HG02798 (cell line): ENCODE measurements around the gene PTRH1.
A peak's percentile ranks its signal among the peaks of the same experiment; 100 is the strongest.

Experiments
- ATAC-seq: cut with Tn5 transposase; IDR thresholded peaks from one replicate; pipeline ENCODE4 v1.9.1; 2021; ENCODE audit warnings: mild to moderate bottlenecking; ENCODE audit not compliant: unreplicated experiment, poor library complexity

PTRH1 gene

DNA sequence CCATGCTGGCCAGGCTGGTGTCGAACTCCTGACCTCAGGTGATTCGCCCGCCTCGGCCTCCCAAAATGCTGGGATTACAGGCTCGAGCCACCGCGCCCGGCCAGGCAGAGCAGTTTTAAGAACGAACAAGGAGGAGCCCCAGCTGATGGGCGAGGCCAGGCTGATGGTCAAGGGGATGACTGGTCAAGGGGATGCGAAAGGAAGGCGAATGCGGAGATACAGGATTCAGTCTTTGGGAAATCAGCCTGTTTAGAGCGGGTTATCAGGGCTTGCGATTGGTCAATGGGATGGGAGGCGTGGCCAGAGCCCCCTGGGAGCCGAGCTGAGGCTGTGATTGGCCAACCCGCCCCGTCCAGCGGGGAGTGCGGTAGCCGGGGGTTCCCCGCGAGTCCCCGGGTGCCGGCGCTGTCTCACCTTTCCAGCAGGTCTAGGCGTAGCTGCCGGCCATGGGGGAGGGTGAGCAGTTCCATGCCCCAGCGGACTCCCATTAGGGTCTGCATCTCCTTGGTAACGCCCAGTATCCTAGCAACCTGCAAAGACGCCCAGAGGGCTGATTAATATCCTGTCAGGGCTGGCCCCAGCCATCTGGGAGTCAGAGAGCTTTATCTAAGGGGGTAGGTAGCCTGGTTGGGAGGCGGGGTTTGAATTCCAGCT lies 27.1 kb upstream of the PTRH1 start:
- no peak for ATAC-seq

GRCh38 chr9:127741831-127742434 lies 26.5 kb upstream of the PTRH1 start:
- no peak for ATAC-seq

- ATAC-seq, result no peak
Observed at GRCh38 chr9:127739614-127740330, 24.3 kb upstream of the PTRH1 start.

- no peak for ATAC-seq
Observed at GRCh38 chr9:127738666-127739065, 23.2 kb upstream of the PTRH1 start.

GRCh38 chr9:127735530-127736185 lies 20.2 kb upstream of the PTRH1 start:
- ATAC-seq, result peak; percentile 1

DNA sequence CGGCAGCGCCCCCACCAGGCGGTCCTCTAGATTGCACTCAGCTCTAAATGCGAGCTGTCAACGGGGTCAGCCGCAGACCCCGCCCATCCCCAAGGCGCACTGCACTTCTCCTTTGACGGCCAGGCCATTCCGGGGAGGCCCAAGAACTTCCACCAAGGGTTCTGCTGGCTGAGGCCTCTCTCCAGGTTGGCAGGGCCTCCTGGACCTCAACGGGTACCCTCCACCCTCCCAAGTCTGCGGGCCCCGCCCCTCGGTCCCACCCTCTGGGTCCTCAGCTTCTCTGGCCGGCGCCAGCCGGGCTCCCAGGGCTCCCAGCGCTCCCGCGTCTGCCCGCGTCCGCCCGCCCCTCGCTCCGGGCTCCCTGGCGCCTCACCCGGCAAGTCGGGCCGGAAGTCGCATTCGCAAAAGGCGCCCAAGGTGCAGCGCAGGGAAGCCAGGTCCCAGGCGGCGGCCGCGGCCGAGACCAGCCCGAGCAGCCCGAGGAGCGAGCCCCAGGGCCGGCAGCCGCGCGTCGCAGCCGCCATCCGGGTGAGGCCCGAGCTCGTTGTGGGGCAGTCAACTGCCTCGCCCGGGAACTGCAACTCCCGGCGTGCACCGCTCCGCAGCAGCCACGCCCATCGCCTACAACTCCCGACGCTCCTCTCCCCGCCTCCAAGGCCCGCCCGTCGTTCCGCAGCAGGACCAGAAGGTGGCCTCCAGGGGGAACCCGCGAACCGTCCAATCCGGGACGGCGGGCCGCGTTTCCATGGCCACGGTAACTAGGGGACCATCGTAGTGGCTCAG lies 19.5 kb upstream of the PTRH1 start, which contains the start of gene TOR2A:
Gene TOR2A, minus strand, starts transcription at position 548 of the 783 bp plus-strand sequence. Its CDS starts 24 bp downstream, at position 524.
- peak; percentile 89 for ATAC-seq

GRCh38 chr9:127734247-127734746 lies 18.8 kb upstream of the PTRH1 start:
- no peak for ATAC-seq

GRCh38 chr9:127733614-127734013 lies 18.2 kb upstream of the PTRH1 start:
- ATAC-seq, result no peak

- ATAC-seq, result no peak
Observed at GRCh38 chr9:127732444-127732843, 17.0 kb upstream of the PTRH1 start.

DNA sequence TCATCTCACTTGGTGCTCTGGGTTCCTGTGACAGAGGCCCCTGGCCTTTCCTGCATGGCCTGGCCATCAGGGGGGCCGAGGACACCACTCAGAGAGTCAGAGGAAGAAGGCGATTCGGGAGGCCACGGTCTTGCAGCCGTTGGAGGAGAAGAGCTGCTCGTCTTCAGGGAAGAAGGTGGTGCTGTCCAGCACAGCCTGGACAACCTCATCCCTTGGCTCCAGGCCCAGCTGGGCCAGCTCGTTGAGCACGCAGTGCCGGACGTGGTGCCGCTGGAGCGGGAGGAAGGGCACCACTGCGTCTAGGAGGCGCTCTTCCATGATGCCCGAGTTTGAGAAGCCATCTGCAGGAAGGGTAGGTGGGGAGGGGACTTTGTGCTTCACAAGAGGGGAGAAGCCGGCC lies 16.5 kb upstream of the PTRH1 start:
- no peak for ATAC-seq

DNA sequence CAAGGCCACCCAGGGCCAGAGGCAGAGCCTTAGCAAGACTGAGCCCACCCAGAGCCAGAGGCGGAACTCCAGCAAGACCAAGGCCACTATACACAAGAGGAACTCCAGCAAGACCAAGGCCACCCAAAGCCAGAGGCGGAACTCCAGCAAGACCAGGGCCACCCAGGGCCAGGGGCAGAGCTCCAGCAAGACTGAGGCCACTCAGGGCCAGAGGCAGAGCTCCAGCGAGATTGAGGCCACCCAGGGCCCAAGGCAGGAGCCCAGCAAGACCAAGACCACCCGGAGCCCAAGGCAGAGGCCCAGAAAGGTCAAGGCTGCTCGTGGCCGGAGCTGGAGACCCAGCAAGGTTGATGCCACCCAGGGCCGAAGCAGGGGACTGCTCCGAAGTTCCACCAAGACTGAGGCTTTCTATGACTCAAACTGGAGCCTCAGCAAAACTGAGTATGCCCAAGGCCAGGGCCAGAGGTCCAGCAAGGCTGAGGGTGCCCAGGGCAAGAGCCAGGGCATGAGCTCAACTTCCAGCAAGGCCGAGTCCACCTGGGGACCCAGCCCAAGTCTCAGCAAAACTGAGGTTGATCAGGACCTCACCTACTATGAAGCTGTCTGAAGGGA lies 15.4 kb upstream of the PTRH1 start:
- no peak for ATAC-seq

DNA sequence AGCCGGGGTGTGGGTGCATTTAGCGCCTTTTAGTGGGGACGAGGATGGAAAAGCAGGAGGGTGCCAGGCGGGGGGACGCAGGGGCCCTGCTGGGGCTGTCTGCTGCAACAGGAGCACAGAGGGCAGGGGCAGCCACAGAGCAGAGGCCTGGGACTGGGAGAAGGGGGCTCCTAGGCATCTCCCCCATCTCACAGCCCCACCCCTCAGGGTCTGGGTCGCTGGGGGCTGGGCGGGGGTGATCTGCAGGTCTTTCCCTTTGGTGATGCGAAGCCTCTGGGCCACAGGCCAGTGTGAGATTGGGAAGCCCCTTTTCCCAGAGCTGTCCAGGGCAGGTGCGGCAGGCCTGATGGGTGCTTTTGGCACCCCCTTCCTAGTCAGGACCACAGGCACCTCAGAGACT lies 14.8 kb upstream of the PTRH1 start:
- ATAC-seq, result no peak

- no peak for ATAC-seq
Observed at GRCh38 chr9:127729522-127730256, 14.2 kb upstream of the PTRH1 start.

DNA sequence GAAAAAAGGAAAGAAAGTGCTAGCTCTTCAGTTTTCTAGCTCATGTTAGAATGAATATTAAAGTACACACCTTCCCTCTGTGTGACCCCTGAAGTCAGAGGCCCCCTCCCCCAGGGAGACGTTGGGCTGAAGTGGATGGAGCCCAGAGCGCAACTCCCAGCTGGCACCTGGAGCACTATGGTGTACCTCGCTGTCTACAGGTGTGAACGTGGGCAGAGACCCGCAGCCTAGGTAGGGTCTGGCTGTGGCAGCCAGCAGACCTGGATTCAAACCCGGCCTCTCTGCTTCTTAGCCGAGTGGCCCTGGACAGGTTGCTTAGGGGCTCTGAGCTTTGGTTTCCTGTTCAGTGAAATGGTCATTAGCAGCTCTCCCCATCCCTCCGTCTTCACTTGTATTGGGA lies 13.3 kb upstream of the PTRH1 start:
- ATAC-seq, result no peak

GRCh38 chr9:127726871-127727270 lies 11.4 kb upstream of the PTRH1 start:
- no peak for ATAC-seq

- no peak for ATAC-seq
Observed at GRCh38 chr9:127724012-127724411, 8.5 kb upstream of the PTRH1 start.

DNA sequence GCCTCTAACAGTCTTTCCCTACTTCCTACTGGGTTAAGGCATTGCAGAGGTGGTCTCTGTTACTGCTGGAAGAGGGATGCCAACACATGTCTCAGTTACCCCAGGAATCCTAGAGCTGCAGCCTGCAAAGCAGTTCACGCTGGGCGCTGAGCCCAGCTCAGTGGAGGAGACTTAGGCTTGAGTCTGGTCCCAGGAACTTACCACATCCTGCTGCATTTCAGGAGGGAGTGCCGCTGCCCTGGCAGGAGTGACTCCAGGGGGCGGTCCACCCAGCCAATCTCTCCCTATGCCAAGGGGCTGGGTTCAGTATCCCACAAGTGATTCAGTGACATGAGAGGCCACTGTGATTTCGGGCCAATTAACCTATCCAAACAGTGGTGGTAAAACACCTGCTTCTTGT lies 8.0 kb upstream of the PTRH1 start:
- no peak for ATAC-seq

DNA sequence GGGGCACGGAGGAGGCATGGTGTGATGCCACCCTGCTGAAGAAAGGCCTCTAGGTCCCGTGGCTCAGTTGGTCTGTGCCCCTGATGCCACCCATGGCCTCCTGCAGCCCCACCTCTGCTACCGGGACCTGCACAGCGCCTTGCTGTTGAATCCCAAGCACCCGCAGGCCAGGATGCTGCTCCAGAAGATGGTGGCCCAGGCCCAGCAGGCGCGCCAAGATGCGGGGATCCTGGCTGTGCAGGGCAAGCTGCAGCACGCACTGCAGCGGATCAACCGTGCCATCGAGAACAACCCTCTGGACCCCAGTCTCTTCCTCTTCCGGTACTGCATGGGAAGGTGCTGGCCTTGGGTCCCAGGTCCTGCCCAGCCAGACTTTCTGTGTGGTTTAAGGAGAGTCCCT lies 7.5 kb upstream of the PTRH1 start:
- ATAC-seq, result no peak
